ENCODE data around the gene PDLIM5. TPM values are rescaled to one million over a fixed set of nuclear protein-coding genes. Genes with fewer than 3 reads are reported as not detected.

PDLIM5 gene
- total RNA-seq, 2 donors from 2014 or later: 626 to 644 TPM

DNA sequence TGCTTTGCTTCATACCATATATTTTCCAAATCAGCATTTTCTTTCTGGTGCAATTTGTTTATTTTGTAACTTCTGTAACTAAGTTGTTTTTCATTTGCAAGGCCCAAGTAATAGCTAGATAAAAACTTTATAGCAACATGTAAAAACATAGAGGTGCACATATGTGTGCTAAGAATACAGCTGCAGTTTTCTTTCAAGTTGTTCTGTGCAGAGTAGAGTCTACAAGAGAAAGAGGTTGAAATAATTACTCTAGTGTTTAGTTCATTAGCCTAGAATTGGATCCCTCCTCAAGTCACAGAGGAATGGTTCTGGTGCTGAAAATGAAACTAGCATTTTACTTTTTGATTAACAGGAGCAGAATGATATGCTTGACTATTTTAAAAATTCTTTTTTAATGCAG is 32.2 kb upstream of the PDLIM5 start:
- intact Hi-C loops (cut with DNase I): no loop called here
- DNase-seq (no peak), ATAC-seq (peak in 1 of 2 donors; percentile 15)

DNA sequence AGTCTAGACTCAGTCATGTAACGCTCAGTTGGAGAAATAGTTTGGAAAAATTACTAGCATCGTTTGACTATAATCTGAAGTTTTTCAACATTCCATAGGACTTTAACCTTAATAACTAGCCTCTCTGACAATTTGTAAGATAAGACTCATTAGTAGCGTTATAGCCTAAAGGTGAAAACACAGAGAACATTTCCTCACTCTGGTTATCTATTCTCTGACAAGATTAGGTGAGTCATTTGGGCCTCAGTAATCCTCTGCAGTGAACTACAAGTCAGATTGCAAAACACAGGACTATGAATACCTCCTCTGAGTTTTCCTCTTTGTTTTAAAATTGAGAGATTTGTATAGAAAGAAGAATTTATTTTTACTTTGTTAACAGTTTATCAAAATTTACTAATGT is 31.8 kb upstream of the PDLIM5 start:
- intact Hi-C loops (cut with DNase I): no loop called here
- no peak for DNase-seq
- peak; percentile 73 to 98 for ATAC-seq

DNA sequence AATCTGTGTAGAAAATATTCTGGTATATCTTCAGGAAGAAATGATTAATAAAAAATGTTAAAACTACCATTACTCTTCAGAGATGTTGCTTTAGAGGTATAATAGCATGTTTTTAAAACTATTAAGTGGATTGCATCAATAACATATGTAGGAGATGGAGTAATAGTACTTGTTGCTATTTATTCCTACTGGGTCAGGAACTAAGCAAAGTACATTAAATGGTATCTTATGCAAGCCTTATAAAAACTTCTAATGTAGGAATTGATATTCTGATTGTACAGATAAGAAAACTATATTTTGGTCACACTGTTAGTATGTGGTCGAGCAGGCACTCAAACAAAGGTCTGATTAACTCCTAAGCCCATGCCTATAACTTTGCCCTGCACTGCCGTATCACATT is 31.4 kb upstream of the PDLIM5 start:
- intact Hi-C loops (cut with DNase I): no loop called here
- DNase-seq (no peak), ATAC-seq (peak in 1 of 2 donors; percentile 36)

DNA sequence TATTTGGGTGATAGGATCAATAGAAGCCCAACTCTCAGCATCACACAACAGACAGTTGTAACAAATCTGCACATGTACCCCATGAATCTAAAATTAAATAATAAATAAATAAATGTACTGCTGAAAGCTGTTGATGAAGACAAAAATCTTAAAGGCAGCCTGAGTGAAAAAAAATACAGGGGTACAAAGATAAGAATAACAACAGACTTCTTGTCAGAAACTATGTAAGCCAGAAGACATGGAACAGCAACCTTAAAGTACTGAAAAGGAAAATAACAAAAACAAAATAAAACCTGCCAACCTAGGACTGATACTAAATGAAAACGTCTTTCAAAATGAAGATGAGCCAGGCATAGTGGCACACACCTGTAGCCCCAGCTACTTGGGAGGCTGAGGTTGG is 25.0 kb upstream of the PDLIM5 start:
- intact Hi-C loops (cut with DNase I): no loop called here
- ATAC-seq (no peak), DNase-seq (no peak)

DNA sequence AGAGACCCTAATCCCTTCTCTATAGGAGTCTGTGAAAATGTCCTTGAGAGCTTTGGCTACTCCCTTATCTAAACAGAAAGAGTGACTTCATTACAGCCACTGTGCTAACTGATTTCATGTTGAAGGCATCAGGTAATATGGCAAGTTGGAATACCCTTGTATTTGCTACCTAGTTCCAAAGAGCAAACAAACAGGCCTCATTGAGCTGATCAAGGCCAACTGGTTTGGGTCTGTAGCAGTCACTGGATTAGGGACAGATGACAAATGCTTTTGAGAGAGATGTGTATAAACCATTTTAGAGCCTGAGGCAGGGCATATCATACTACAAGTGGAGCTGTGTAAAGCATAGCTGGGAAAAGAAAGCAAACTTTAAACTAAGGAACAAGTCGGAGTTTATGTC is 22.9 kb upstream of the PDLIM5 start:
- DNase-seq (no peak), ATAC-seq (no peak)
- intact Hi-C loops (cut with DNase I): no loop called here

DNA sequence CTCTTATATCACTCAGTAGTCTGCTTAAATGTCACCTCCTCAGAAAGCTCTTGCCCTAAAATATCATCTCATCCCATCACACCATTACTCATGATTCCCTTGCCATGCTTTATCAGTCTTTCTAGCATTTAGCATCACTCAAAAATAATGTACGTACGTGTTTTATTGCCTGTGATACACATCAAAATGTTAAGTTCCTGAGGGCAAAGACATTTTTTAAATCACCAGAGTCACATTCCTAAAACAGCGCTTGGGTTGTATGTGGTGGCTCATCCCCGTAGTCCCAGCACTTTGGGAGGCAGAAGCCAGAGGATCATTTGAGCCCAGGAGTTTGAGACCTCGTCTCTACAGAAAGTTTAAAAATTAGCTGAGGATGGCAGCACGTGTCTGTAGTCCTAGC is 21.3 kb upstream of the PDLIM5 start:
- intact Hi-C loops (cut with DNase I): no loop called here
- no peak for ATAC-seq
- DNase-seq: no peak

DNA sequence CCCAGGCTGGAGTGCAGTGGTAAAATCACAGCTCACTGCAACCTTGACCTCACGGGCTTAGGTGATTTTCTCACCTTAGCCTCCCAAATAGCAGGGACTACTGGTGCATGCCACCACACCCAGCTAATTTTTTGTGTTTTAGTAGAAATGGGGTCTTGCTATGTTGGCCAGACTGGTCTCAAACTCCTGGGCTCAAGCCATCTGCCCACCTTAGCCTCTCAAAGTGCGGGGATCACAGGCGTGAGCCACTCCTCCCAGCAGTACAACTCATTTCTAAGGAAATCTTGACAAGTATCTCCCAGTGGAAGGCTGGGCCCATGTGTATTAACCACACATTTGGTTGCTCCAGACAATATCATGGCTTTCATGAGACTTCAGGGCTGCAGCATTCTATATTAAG is 20.4 kb upstream of the PDLIM5 start:
- ATAC-seq (no peak), DNase-seq (no peak)
- intact Hi-C loops (cut with DNase I): no loop called here

DNA sequence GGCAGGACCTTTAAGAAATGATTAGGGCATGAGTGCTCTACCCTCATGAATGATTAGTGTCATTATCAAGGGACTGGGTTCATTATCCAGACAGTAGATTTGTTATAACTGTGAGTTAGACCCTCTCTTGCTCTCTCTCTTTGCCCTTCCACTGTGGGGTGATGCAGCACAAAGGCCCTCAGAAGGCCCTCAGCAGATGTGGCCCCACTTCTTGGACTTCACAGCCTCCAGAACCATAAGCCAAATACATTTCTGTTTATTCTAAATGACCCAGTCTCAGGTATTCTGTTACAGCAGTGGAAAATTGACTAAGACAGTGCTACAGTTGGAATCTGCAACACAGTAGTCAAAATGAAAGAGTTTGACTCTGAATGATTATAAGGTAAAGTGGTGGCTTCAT is 17.2 kb upstream of the PDLIM5 start:
- DNase-seq (no peak), ATAC-seq (no peak)
- intact Hi-C loops (cut with DNase I): no loop called here

DNA sequence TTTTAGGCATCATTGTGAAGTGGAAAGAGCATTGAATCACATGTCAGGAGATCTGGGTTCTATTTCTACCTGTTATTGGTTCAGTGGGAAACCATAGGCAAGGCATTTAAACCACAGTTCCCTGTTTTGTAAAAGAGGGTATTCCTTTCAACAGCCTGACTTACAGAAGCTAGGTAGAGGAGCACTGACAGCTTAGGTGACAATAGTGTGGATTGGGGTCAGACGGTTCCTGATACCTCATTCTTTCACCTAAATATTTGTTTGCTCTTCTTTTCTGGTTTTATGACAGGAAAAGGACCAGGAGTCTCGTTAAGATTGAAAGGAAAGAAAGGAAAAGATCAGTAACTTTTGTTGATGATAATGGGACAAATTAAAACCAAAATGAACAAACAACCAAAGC is 15.9 kb upstream of the PDLIM5 start:
- no peak for ATAC-seq
- intact Hi-C loops (cut with DNase I): no loop called here
- DNase-seq: no peak

DNA sequence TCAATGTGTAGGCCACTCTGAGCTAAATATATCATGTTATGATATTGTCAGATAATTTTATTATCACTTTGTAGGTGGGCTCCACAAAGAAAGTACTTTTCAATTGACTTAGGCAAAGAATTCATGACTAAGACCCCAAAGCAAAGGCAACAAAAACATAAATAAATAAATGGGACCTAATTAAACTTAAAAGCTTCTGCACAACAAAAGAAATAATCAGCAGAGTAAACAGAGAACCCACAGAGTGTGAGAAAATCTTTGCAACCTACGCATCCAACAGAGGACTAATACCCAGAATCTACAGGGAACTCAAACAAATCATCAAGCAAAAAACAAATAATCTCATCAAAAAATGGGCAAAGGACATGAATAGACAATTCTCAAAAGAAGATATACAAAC is 15.2 kb upstream of the PDLIM5 start:
- DNase-seq (no peak), ATAC-seq (no peak)
- intact Hi-C loops (cut with DNase I): no loop called here

DNA sequence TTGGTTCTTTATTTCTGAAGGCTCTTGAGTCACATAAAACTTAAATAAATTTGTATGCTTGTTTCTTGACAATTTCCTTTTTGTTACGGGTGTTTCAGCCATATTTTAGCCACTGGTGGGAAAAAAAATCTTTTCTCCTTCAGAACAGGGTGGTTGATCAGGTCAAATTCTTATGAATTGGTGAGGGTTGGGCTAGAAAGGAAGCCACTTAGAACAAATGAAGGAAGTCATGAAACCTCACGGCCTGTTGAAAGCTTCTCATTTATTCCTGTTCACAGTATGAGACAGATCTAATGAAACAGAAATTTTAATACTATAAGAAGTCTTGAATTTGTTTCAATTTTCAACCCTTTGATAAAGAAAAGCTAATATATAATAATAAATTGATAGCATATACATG is 12.1 kb upstream of the PDLIM5 start:
- intact Hi-C loops (cut with DNase I): no loop called here
- ATAC-seq (no peak), DNase-seq (no peak)

DNA sequence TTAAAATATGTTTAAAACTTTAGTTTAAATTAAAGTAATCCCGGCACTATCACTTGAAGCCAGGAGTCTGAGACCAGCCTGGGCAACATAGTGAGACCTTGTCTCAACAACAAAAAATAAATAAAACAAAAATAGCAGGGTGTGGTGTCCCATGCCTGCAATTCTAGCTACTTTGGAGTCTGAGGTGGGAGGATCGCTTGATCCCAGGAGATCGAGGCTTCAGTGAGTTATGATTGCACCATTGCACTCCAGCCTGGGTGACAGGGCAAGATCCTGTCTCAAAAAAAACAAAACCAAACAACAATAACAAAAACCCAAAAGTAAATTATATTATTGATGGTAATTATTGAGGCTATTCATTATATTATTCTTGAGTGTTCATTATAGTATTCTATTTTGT is 9.9 kb upstream of the PDLIM5 start:
- ATAC-seq (no peak), DNase-seq (no peak)
- intact Hi-C loops (cut with DNase I): no loop called here

DNA sequence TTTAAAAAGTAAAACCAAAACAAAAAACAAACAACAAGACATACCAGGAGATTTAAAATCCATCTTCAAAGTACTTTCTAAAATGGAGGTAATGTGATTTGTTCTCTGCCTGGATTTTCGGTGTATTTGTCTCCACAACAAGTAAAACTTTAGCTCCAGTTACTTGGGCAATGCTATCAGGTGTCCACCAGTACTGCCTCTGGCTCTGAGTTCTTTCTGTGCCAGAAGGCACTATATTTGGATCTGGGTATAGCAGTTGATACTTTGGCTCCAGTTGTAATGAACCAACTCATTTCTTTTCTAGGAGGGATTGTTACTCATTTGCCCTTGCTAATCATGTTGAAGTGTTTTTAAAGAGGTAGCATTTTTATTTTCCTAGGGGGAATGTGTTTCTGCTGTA is 9.5 kb upstream of the PDLIM5 start:
- intact Hi-C loops (cut with DNase I): no loop called here
- peak; percentile 89 to 95 for ATAC-seq
- no peak for DNase-seq

DNA sequence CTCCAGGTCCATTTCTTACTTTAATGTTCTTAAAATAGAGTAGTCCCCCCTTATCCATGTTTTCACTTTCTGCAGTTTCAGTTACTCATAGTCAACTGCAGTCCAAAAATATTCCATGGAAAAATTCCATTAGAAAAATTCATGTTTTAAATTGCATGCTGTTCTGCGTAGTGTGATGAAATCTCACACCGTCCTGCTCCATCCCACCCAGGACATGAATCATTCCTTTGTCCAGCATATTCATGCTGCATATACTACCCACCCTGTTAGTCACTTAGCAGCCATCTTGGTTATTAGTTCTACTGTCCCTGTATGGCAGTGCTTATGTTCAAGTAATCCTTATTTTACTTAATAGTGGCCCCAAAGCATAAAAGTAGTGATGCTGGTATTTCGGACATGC is 5.4 kb upstream of the PDLIM5 start:
- intact Hi-C loops (cut with DNase I): no loop called here
- DNase-seq (no peak), ATAC-seq (peak in 1 of 2 donors; percentile 50)

DNA sequence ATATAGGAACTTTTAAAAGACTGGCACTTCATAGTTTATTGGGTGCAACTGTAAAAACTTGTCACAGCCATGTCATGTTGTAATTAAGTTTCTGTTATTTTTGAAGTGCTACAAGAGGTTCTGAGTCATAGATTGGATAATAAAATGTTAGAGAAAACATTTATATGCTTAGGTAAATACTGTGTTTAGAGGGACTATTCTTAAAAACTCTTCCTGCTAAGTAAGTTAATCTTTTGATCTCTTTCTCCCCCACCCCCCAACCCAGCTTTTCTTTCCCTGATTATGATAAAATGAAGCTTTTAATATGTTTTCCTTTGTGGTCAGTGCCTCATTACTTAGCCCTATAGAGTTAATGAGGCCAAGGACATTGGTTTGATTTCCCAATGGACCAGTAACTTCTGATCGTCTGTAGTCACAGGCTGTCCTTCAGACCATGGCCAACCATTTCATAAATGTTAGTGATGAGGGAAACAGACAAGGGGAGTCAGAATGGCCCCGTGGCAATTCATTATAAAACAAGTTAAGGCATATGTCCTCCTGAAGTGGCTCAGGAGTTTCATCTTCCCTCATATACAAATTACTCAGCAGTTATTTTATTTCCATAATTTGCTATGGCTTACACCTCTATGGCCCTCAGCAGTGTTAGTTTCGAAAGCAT is 3.9 kb upstream of the PDLIM5 start:
- ATAC-seq (no peak), DNase-seq (no peak)
- intact Hi-C loops (cut with DNase I): no loop called here

DNA sequence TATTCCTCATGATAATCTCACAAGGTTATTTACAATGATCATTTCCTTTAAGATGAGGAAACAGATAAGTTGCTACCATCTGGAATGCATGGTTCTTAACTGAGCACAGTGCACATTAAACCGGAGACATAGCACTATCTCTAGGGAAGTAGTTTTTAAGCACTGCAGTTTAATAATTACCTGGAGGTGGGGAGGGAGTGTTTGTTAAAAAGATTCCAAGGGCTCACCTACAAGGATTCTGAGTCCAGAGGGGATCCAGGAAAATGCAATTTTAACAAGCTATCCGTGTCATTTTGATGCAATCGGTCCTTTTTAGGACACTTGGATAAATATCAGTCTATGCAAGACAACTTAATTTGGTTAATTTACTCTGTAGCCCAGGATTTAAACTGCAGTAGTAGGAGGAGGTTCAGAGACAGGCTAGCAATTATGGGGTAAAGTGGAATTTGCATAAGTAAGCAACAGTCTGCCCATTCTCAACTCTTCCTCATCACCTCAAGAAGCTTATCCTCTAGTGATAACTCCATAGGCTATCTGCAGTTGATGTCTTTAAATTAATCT is 2.8 kb upstream of the PDLIM5 start:
- ATAC-seq: no peak
- no peak for DNase-seq
- intact Hi-C loops (cut with DNase I): no loop called here

DNA sequence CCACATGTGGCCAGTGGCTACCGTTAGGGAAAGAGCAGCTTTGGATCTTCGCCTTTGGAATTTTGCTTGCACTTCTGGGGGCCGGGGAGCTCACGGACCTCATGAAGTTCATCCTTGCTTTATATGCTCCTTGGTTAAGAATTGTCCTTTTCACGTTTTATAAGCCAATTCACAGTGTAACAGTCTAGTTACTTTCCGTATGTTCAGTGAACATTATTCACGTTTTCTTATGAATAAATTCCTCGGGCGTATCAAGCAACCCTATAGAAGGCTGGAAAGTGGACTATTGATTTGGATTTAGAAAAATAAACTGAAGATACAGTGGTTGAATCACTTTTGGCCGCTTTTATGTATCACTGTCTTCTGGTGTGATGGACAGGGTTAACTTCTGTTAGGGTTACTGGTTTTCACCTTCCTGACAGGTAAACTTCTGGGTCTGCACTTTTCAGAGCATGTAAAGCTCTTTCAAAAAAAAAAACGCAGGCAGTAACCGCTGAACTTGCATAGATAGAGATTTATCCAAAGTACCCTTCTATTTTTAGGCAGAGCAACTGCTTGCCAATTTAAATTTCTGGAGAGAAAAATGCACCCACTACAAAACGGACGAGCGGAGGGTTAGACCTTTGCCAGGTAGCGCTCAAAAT is 569 bp upstream of the PDLIM5 start:
- ATAC-seq: no peak
- DNase-seq: no peak
- intact Hi-C loops (cut with DNase I): loop anchor here in 1 of 2 donors (10.0 kb wide), 1 partner anchor 144 kb away; no protein-coding TSS in a partner anchor

DNA sequence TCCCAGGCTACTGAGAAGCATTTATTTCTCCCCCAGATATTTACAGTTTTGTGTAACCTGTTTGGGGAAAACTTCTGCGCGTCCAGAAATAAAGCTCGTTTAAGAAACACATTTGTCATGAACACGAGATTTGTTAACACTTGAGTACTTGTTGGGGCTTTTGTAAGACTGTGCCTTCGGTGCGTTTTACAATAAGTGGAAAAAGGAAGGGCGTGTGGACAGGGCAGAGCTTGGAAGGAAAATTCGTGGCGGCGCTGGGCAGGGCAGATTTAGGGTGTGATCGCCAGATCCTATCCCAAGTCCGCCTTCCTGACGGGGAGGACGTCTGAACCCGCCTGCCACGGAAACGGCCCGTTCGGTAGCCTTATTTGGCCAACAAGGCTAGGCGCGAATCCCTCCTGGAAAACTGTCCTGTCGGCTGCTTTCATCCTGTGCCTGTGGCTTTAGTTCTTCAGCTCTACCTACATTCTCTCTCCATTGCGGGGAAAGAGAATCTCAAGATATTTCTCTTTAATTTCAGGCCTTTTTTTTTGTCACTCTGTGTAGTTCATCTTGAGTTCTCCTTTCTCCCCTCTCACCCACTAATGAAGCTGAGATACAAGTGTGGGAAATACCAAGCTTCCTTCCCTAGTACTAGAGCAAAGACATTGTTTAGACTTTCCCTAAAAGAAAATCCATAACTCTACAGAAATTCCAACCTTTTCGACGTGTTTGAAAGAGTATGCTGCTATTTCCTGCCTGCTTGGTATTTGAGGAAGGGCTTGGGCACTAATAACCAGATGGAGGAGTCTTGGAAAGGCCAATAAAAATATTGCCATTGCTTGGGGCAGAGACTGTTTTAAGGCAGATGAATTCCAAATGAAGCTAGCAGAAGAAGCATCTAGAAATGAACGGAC is 982 bp downstream of the PDLIM5 start:
- intact Hi-C loops (cut with DNase I): loop anchor here (2.0 to 10.0 kb wide), 3 partner anchors 42 to 142 kb away; no protein-coding TSS in a partner anchor
- peak; percentile 91 for DNase-seq
- peak; percentile 82 to 90 for ATAC-seq

DNA sequence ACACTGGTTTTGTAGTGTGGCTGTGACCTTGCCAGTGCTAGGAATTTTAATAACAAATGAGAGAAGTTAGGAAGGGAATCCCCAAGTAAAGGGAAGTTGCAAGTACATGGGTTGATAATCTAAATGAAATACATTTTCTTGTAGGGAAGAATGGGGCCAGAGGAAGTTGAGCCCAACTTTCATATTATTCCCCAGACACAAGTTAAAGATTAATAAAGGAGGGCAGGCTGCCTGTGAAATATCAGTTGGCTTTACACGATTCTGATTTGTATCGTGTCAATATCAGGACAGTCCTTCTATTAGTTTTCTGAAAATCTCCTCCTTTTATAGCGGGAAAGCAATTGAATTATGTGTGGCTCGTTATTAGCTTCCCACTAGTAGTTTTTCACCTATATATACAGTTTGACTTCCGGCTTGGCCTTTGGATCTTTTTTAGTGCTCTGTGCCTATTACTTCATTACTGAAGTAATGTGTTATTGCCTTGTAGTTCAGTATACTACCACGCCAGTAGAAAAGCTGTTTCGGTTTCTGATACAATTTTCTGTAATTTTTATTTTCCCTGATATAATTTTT is 1.7 kb downstream of the PDLIM5 start:
- intact Hi-C loops (cut with DNase I): loop anchor here (2.0 to 10.0 kb wide), 3 partner anchors 43 to 141 kb away; no protein-coding TSS in a partner anchor
- DNase-seq: no peak
- no peak for ATAC-seq
